RWPE2 (cell line): ENCODE data around the gene IL2RA.

Experiments used
- ATAC-seq: fragments of 200-7000 bp; cut with Tn5 transposase; 3 replicates; pipeline ENCODE4 v1.9.1; 2021; ENCODE audit warnings: low read depth
- DNase-seq: peaks from one replicate; pipeline ENCODE4 v3.0.0-alpha.2; 2020; ENCODE audit warnings: low spot score
- H3K27ac ChIP-seq: fragments of 450-650 bp; 2 replicates; pipeline ENCODE4 v1.5.1; 2017; ENCODE audit warnings: mild to moderate bottlenecking; ENCODE audit not compliant: poor library complexity, severe bottlenecking
- H3K27me3 ChIP-seq: fragments of 250-450 bp; sonication (Bioruptor Pico); 2 replicates; pipeline ENCODE4 v1.5.1; 2021; ENCODE audit warnings: mild to moderate bottlenecking, moderate library complexity; ENCODE audit not compliant: insufficient read depth, poor library complexity, severe bottlenecking
- H3K36me3 ChIP-seq: fragments of 250-450 bp; sonication (Bioruptor Pico); 2 replicates; pipeline ENCODE4 v1.5.1; 2020; ENCODE audit warnings: low read depth, mild to moderate bottlenecking, moderate library complexity
- H3K4me1 ChIP-seq: fragments of 250-450 bp; sonication (Bioruptor Pico); 2 replicates; pipeline ENCODE4 v1.5.1; 2021; ENCODE audit warnings: mild to moderate bottlenecking, moderate library complexity; ENCODE audit not compliant: insufficient read depth, poor library complexity, severe bottlenecking
- H3K4me3 ChIP-seq: fragments of 250-450 bp; sonication (Bioruptor Pico); 2 replicates; pipeline ENCODE4 v1.5.1; 2021; ENCODE audit warnings: mild to moderate bottlenecking, moderate library complexity; ENCODE audit not compliant: severe bottlenecking
- H3K9me3 ChIP-seq: fragments of 250-450 bp; sonication (Bioruptor Pico); 2 replicates; pipeline ENCODE4 v1.5.1; 2021; ENCODE audit warnings: mild to moderate bottlenecking, moderate library complexity; ENCODE audit not compliant: severe bottlenecking
- CTCF ChIP-seq: fragments of 450-650 bp; IDR thresholded peaks from one replicate; pipeline ENCODE4 v1.5.1; 2017; ENCODE audit warnings: mild to moderate bottlenecking, moderate library complexity; ENCODE audit not compliant: poor library complexity, severe bottlenecking

The IL2RA gene

DNA sequence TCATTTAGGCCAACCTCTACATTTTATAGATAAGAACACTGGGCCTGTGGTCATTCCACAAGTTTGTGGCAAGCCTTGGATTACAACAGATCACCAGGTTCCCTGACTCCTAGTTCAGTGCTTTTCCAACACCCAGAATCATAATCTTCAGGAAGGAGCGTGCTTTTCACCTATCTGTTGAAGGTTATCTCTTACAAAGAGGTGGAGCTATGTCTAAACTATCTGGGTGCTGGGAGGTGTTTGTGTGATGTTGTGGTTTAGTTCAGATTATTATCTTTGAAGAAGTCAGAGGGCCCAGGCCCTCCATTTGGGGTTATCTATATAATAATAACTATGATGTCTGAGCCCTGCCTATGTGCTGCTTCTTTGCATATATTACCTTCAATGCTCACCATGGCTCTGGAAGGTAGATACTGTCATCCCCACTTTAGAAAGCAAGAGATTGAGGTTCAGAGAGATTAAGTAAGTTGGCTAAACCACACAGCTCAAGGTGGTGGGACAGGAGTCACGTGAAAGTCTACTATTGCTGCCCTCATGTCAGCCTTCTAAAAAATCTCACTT lies 24.0 kb downstream of the IL2RA start:
- ATAC-seq (no peak), DNase-seq (no peak)
- Histone ChIP-seq H3K27me3 (no peaks in the 10 kb centered on the region), H3K4me1 (no peaks in the 10 kb centered on the region), H3K4me3 (no peak overlapping the region), H3K36me3 (no peaks in the 10 kb centered on the region), H3K9me3 (no peaks in the 10 kb centered on the region), H3K27ac (no peak overlapping the region)
- no peak for TF ChIP-seq CTCF

DNA sequence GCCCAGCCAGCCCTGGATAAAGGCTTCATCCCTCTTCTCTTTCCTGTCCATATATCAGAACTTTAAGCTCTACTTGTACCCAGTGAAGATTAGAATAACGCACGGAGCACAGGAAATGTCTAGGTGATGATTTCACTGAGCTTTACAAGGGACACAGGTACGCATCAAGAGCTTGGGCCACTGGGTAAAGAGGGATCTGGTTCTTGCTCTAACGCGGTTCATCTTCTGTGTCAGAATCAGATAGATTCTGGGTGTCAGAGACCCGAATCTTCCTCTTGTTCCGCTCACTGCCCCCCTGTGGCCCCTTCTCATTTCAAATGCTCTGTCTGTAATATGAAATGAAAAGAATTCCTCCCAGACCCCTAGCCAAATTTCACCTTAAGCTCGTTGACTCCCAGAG lies 24.7 kb downstream of the IL2RA start:
- Histone ChIP-seq H3K9me3 (no peaks in the 10 kb centered on the region), H3K4me1 (no peaks in the 10 kb centered on the region), H3K27ac (no peak overlapping the region), H3K36me3 (no peaks in the 10 kb centered on the region), H3K27me3 (no peaks in the 10 kb centered on the region), H3K4me3 (no peak overlapping the region)
- no peak for DNase-seq
- TF ChIP-seq CTCF, result no peak
- ATAC-seq, result no peak

DNA sequence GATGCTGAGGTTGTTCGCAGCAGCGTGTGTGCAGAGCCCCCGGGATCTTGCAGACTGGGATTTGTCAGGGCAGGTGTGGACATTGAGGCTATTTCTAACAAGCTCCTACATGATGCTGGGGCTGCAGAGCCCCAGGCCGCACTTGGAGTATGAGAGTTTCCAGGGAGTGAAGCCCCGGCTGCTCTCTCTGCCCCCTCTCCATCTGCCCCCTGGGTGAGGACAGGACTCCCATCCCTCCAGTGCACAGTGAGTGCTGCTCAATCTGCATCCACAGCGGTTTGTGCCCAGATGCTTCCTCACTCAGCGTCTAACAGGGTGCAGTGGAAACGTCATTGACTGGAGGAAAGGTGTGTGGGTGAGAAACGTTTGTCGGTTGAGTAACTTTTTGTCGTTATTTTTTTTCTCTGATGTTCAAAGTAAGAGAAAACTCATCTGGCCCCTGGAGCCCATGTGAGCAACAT lies 25.3 kb downstream of the IL2RA start:
- no peak overlapping the region for H3K4me3 ChIP-seq
- no peak overlapping the region for H3K27ac ChIP-seq
- H3K36me3 ChIP-seq, result no peaks in the 10 kb centered on the region
- DNase-seq (no peak), ATAC-seq (no peak)
- H3K4me1 ChIP-seq, result no peaks in the 10 kb centered on the region
- TF ChIP-seq CTCF, result no peak
- H3K9me3 ChIP-seq, result no peaks in the 10 kb centered on the region
- H3K27me3 ChIP-seq, result no peaks in the 10 kb centered on the region

GRCh38 chr10:6035931-6036575 lies 26.1 kb downstream of the IL2RA start:
- Histone ChIP-seq H3K27ac (no peak overlapping the region), H3K4me1 (no peaks in the 10 kb centered on the region), H3K4me3 (no peak overlapping the region), H3K36me3 (no peaks in the 10 kb centered on the region), H3K9me3 (no peaks in the 10 kb centered on the region), H3K27me3 (no peaks in the 10 kb centered on the region)
- ATAC-seq (no peak), DNase-seq (no peak)
- no peak for TF ChIP-seq CTCF
